A673 (cell line): Measurements from ENCODE around the gene TNFSF4. TPM values are rescaled to one million over a fixed set of nuclear protein-coding genes. Genes with fewer than 3 reads are reported as not detected.

Experiments used
- BruUV-seq: library from RNA; stranded (reverse); fragments of 400-500 nt; replicated peaks from 2 replicates; lab custom pipeline; 2021; lab: Mats Ljungman, UMichigan
- CTCF ChIA-PET: fragments of 300-600 bp; sonication (Branson Sonifier 250); formaldehyde crosslinking; loops from one replicate; lab custom pipeline; 2022; ENCODE audit warnings: antibody characterized with exemption; lab: Charles Lee
- POLR2A ChIA-PET: fragments of 300-600 bp; sonication (Branson Sonifier 250); formaldehyde crosslinking; loops from one replicate; lab custom pipeline; 2022; ENCODE audit warnings: antibody characterized with exemption; ENCODE audit not compliant: low non-redundant PET; lab: Charles Lee
- DNase-seq: peaks from one replicate; pipeline ENCODE4 v3.0.0-alpha.2; 2015; ENCODE audit warnings: low spot score
- H3K27ac ChIP-seq: fragments of 200-600 bp; sonication (generic); 2 replicates; pipeline ENCODE4 v1.5.1; 2016; ENCODE audit warnings: mixed run types, low read depth, mild to moderate bottlenecking, mixed read lengths, antibody characterized with exemption, low read length; ENCODE audit not compliant: poor library complexity, severe bottlenecking
- H3K27me3 ChIP-seq: fragments of 200-600 bp; sonication (generic); replicated peaks from 2 replicates; pipeline ENCODE4 v1.6.1; 2017; ENCODE audit warnings: mixed run types, low read depth, mild to moderate bottlenecking, mixed read lengths, antibody characterized with exemption, low read length; ENCODE audit not compliant: insufficient read depth, poor library complexity
- H3K36me3 ChIP-seq: fragments of 200-600 bp; sonication (generic); 2 replicates; pipeline ENCODE4 v1.6.1; 2016; ENCODE audit warnings: mixed run types, mild to moderate bottlenecking, mixed read lengths, antibody characterized with exemption, low read length; ENCODE audit not compliant: insufficient read depth, poor library complexity, severe bottlenecking
- H3K4me1 ChIP-seq: fragments of 200-600 bp; sonication (generic); 2 replicates; pipeline ENCODE4 v1.6.1; 2017; ENCODE audit warnings: mixed run types, mild to moderate bottlenecking, mixed read lengths, antibody characterized with exemption, low read length; ENCODE audit not compliant: insufficient read depth, poor library complexity, severe bottlenecking
- H3K4me3 ChIP-seq: fragments of 200-600 bp; sonication (generic); 2 replicates; pipeline ENCODE4 v1.5.1; 2016; ENCODE audit warnings: low read depth, mixed run types, mild to moderate bottlenecking, mixed read lengths, low read length; ENCODE audit not compliant: poor library complexity, severe bottlenecking
- H3K9me3 ChIP-seq: fragments of 200-600 bp; sonication (generic); 2 replicates; pipeline ENCODE4 v1.6.1; 2016; ENCODE audit warnings: mixed run types, low read depth, mild to moderate bottlenecking, mixed read lengths, antibody characterized with exemption, low read length; ENCODE audit not compliant: poor library complexity, severe bottlenecking
- EZH2 ChIP-seq: fragments of 200-600 bp; sonication (generic); IDR thresholded peaks from 2 replicates; pipeline ENCODE4 v1.6.1; 2017; ENCODE audit warnings: borderline replicate concordance, low read depth, mild to moderate bottlenecking, mixed read lengths, antibody characterized with exemption, low read length; ENCODE audit not compliant: poor library complexity, severe bottlenecking
- intact Hi-C: fragments of 100-400 bp; cut with micrococcal nuclease; formaldehyde crosslinking; loops from one replicate; pipeline ENCODE4 v1.10.0; 2022; ENCODE audit not compliant: unreplicated experiment
- total RNA-seq: library from RNA; stranded (reverse); gene quantifications from 2 replicates; pipeline ENCODE4 v1.2.3, GENCODE V29; 2021
- TF ChIP-seq, protein P1 (sequence below): fragments of 300-800, 200-600 bp; sonication (generic); conservative IDR thresholded peaks from 2 replicates; pipeline ENCODE4 v1.5.1; 2017; ENCODE audit warnings: low read depth, mild to moderate bottlenecking, antibody characterized with exemption, low read length, moderate library complexity, mixed read lengths

Gene TNFSF4
- total RNA-seq, 1 experiment from 2014 or later, result 0.21 TPM

DNA sequence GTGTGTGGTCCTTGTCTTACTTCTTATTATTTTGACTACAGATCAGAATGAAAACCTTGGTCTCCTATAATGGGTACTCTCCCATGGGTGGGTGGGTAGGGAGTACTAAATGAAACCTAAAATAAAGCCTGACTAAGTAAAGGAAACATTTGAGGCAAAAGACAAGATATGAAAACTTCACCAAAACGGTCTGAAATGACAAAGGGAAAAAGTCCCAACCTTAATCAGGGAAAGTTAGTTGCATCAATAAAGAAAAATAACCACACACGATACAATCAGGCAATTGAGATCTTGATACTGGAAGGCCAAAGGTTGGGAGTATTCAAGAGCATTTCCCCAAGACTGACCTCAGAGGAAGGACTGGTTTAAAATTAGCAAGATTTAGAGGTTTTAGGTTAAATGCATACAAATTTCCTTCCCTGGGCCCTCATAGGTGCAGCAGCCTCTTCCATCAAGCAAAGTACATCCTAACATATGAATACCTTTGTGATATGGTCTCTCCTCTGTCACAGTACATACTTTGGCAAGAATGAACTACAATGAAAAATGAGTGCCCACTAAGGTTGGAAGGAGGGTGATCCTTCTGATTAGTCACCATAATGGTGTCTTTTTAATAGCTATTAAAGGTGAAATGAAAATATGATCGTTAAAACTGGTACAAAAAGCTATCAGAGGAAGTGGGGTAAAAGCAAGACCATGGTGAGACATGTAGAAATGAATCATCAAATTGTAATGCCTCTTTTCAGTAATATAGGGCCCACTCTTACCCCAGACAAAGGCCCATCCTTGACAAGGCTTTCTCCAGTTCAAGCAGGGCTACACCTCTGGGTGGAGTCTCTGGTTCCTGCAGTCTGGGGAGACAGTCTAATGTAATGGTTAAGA lies 15.3 kb upstream of the TNFSF4 start:
- Histone ChIP-seq H3K27me3 (no peaks in the 10 kb centered on the region), H3K9me3 (no peaks in the 10 kb centered on the region), H3K27ac (no peak overlapping the region), H3K36me3 (no peaks in the 10 kb centered on the region), H3K4me3 (no peak overlapping the region), H3K4me1 (peaks cover 14% of the 10 kb centered on the region)
- ChIA-PET CTCF (no interaction called here), POLR2A (no interaction called here)
- no peak for TF ChIP-seq EZH2
- TF ChIP-seq, protein P1, sequence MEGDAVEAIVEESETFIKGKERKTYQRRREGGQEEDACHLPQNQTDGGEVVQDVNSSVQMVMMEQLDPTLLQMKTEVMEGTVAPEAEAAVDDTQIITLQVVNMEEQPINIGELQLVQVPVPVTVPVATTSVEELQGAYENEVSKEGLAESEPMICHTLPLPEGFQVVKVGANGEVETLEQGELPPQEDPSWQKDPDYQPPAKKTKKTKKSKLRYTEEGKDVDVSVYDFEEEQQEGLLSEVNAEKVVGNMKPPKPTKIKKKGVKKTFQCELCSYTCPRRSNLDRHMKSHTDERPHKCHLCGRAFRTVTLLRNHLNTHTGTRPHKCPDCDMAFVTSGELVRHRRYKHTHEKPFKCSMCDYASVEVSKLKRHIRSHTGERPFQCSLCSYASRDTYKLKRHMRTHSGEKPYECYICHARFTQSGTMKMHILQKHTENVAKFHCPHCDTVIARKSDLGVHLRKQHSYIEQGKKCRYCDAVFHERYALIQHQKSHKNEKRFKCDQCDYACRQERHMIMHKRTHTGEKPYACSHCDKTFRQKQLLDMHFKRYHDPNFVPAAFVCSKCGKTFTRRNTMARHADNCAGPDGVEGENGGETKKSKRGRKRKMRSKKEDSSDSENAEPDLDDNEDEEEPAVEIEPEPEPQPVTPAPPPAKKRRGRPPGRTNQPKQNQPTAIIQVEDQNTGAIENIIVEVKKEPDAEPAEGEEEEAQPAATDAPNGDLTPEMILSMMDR, result no peak
- no peak for DNase-seq
- no TSS peak for BruUV-seq
- intact Hi-C loops, result no loop called here

DNA sequence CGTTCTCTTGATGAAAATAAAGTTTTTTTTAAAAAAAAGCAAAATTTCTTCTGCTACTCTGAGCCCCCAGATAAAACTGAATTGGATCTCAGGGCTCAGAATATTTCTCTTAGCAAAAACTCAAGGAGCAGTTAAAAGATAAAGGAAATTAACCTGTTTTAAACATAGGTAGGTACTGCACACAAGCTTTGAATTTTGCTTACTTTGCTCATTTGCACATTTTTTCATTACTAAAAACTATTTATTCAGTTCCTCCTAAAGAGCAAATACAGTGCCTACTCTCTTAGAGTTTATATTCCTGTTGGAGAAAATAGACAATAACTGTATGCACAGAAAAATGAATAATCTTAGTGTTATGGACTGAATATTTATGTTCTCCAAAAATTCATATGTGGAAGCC lies 13.0 kb upstream of the TNFSF4 start:
- no peak for DNase-seq
- Histone ChIP-seq H3K4me3 (no peak overlapping the region), H3K9me3 (no peaks in the 10 kb centered on the region), H3K27ac (no peak overlapping the region), H3K27me3 (no peaks in the 10 kb centered on the region), H3K36me3 (no peaks in the 10 kb centered on the region), H3K4me1 (peaks cover 14% of the 10 kb centered on the region)
- BruUV-seq, result no TSS peak
- POLR2A ChIA-PET, result no interaction called here
- no peak for TF ChIP-seq EZH2
- TF ChIP-seq, protein P1, result no peak
- intact Hi-C loops, result no loop called here
- CTCF ChIA-PET, result no interaction called here

DNA sequence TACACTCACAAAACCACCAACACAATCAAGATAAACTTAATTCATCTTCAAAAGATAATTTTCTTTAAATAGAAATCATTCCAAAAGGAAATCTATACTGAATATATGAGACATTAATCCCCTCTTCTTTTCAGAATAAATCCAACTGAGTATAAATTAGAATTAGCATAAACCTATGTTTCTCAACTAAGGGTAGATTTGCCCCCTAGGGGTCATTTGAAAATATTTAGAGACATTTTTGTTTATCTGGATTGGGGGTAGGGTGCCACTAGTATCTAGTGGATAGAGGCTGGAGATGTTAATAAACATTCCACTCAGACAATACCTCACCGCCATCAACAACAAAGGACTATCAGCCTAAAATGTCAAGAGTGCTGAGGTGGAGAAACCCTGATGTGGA lies 6.5 kb upstream of the TNFSF4 start:
- intact Hi-C loops, result no loop called here
- no peak for TF ChIP-seq EZH2
- TF ChIP-seq, protein P1, result peak; percentile 33; the same call in 1 of the 2 replicates
- CTCF ChIA-PET, result no interaction called here
- no peaks in the 10 kb centered on the region for H3K36me3 ChIP-seq
- no TSS peak for BruUV-seq
- no peak overlapping the region for H3K27ac ChIP-seq
- no peaks in the 10 kb centered on the region for H3K9me3 ChIP-seq
- H3K4me3 ChIP-seq, result no peak overlapping the region
- DNase-seq, result peak; percentile 29
- POLR2A ChIA-PET, result no interaction called here
- no peaks in the 10 kb centered on the region for H3K4me1 ChIP-seq
- no peaks in the 10 kb centered on the region for H3K27me3 ChIP-seq
